PC-3 (cell line): ENCODE measurements around the gene USP21. TPM values are rescaled to one million over a fixed set of nuclear protein-coding genes. Genes with fewer than 3 reads are reported as not detected.

Experiments used
- ATAC-seq: fragments of 200-7000 bp; cut with Tn5 transposase; 2 replicates; pipeline ENCODE4 v1.9.1; 2020; ENCODE audit warnings: mild to moderate bottlenecking, moderate library complexity
- BruUV-seq: library from RNA; stranded (reverse); fragments of 400-500 nt; replicated peaks from 2 replicates; lab custom pipeline; 2021; lab: Mats Ljungman, UMichigan
- CTCF ChIA-PET: fragments of 300-600 bp; sonication (Branson Sonifier 250); formaldehyde crosslinking; loops from one replicate; lab custom pipeline; 2022; ENCODE audit warnings: antibody characterized with exemption; lab: Charles Lee
- POLR2A ChIA-PET: fragments of 300-600 bp; sonication (Branson Sonifier 250); formaldehyde crosslinking; loops from one replicate; lab custom pipeline; 2022; ENCODE audit warnings: antibody characterized with exemption; ENCODE audit not compliant: unreplicated experiment; lab: Charles Lee
- DNase-seq: peaks from one replicate; pipeline ENCODE4 v3.0.0-alpha.2; 2015
- H2AFZ ChIP-seq: fragments of 300-600 bp; sonication (generic); 2 replicates; pipeline ENCODE4 v1.6.0; 2016; ENCODE audit warnings: antibody characterized with exemption, low read length
- H3F3A ChIP-seq: fragments of 300-600 bp; sonication (generic); one replicate; pipeline ENCODE4 v1.6.0; 2017; ENCODE audit warnings: antibody characterized with exemption, low read length, control low read depth, mild to moderate bottlenecking; ENCODE audit not compliant: unreplicated experiment
- H3K27ac ChIP-seq: fragments of 300-600 bp; sonication (generic); 2 replicates; pipeline ENCODE4 v1.5.1; 2016; ENCODE audit warnings: mild to moderate bottlenecking, low read length
- H3K27me3 ChIP-seq: fragments of 300-600 bp; sonication (generic); 2 replicates; pipeline ENCODE4 v1.6.1; 2016; ENCODE audit warnings: low read length, mixed read lengths
- H3K36me3 ChIP-seq: fragments of 300-600 bp; sonication (generic); 2 replicates; pipeline ENCODE4 v1.6.1; 2016; ENCODE audit warnings: low read depth, mixed run types, low read length, mixed read lengths
- H3K4me1 ChIP-seq: fragments of 300-600 bp; sonication (generic); 2 replicates; pipeline ENCODE4 v1.5.1; 2016; ENCODE audit warnings: low read length; ENCODE audit not compliant: insufficient read depth
- H3K4me2 ChIP-seq: fragments of 300-600 bp; sonication (generic); 2 replicates; pipeline ENCODE4 v1.6.0; 2016; ENCODE audit warnings: low read length
- H3K4me3 ChIP-seq: fragments of 300-600 bp; sonication (generic); 2 replicates; pipeline ENCODE4 v1.5.1; 2016; ENCODE audit warnings: mild to moderate bottlenecking, low read length, mixed read lengths
- H3K79me2 ChIP-seq: fragments of 300-600 bp; sonication (generic); 2 replicates; pipeline ENCODE4 v1.6.1; 2017; ENCODE audit warnings: low read length, mixed read lengths
- H3K9ac ChIP-seq: fragments of 300-600 bp; sonication (generic); 2 replicates; pipeline ENCODE4 v1.6.0; 2016; ENCODE audit warnings: mild to moderate bottlenecking, low read length
- H3K9me2 ChIP-seq: fragments of 300-600 bp; sonication (generic); replicated peaks from 2 replicates; pipeline ENCODE4 v1.6.1; 2016; ENCODE audit warnings: mixed run types, low read length, mixed read lengths
- H3K9me3 ChIP-seq: fragments of 300-600 bp; sonication (generic); 2 replicates; pipeline ENCODE4 v1.6.1; 2016; ENCODE audit warnings: low read length, mixed read lengths
- H4K20me1 ChIP-seq: fragments of 300-600 bp; sonication (generic); 2 replicates; pipeline ENCODE4 v1.6.1; 2016; ENCODE audit warnings: low read length, mixed read lengths
- CTCF ChIP-seq: fragments of 300-600 bp; sonication (generic); conservative IDR thresholded peaks from 2 replicates; pipeline ENCODE4 v1.5.1; 2017; ENCODE audit warnings: antibody characterized with exemption, low read depth, mild to moderate bottlenecking, low read length
- EZH2 ChIP-seq: fragments of 300-600 bp; sonication (generic); IDR thresholded peaks from one replicate; pipeline ENCODE4 v1.6.1; 2017; ENCODE audit warnings: antibody characterized with exemption, mild to moderate bottlenecking, low read length; ENCODE audit not compliant: unreplicated experiment
- EZH2phosphoT487 ChIP-seq: fragments of 300-600 bp; sonication (generic); IDR thresholded peaks from 2 replicates; pipeline ENCODE4 v1.6.1; 2018; ENCODE audit warnings: mild to moderate bottlenecking, antibody characterized with exemption, low read length, borderline replicate concordance
- intact Hi-C: fragments of 100-400 bp; cut with micrococcal nuclease; formaldehyde crosslinking; loops from 2 replicates; pipeline ENCODE4 v1.9.0; 2023
- total RNA-seq: library from RNA; depleted of rRNA; stranded (reverse); fragments of >200 nt; gene quantifications from 2 replicates; pipeline ENCODE4 v1.2.3, GENCODE V29; 2014

Gene USP21
- total RNA-seq, 1 experiment from 2014 or later: 20.6 TPM

GRCh38 chr1:161207173-161207572 lies 47.9 kb downstream of the USP21 start:
- intact Hi-C loops: loop anchor here (5.0 kb wide), 1 partner anchor 165 kb away; no protein-coding TSS in a partner anchor
- no peak for DNase-seq
- H2AFZ ChIP-seq: no peak overlapping the region
- peaks cover 29% of the 10 kb centered on the region for H3K79me2 ChIP-seq
- no peaks in the 10 kb centered on the region for H3K9me2 ChIP-seq
- CTCF ChIA-PET: interaction anchor here (1.5 kb wide), 1 partner anchor 10 kb away, joined by 3 read pairs; no protein-coding TSS in a partner anchor
- H3K4me1 ChIP-seq: peaks cover 7% of the 10 kb centered on the region; the same call in 1 of the 2 replicates
- H3K27ac ChIP-seq: no peak overlapping the region
- ATAC-seq: no peak
- H3K4me3 ChIP-seq: no peak overlapping the region
- no peak overlapping the region for H3K4me2 ChIP-seq
- POLR2A ChIA-PET: no interaction called here
- no peaks in the 10 kb centered on the region for H3K9me3 ChIP-seq
- peaks cover 3% of the 10 kb centered on the region for H3F3A ChIP-seq
- TF ChIP-seq EZH2phosphoT487 (no peak), EZH2 (no peak), CTCF (no peak)
- no peak overlapping the region for H3K9ac ChIP-seq
- H3K36me3 ChIP-seq: peaks cover 54% of the 10 kb centered on the region
- H4K20me1 ChIP-seq: no peaks in the 10 kb centered on the region
- H3K27me3 ChIP-seq: no peaks in the 10 kb centered on the region
- no TSS peak for BruUV-seq

GRCh38 chr1:161209790-161210409 lies 50.6 kb downstream of the USP21 start:
- H3K79me2 ChIP-seq: peaks cover 4% of the 10 kb centered on the region; the same call in 1 of the 2 replicates
- no peak overlapping the region for H3K27ac ChIP-seq
- DNase-seq (peak; percentile 92), ATAC-seq (peak; percentile 96)
- H3K27me3 ChIP-seq: no peaks in the 10 kb centered on the region
- TF ChIP-seq CTCF: peak; percentile 98
- TF ChIP-seq EZH2phosphoT487: no peak
- no peak overlapping the region for H3K9ac ChIP-seq
- BruUV-seq: TSS peak; percentile 4
- intact Hi-C loops: loop anchor here (1.0 to 5.0 kb wide), 2 partner anchors 15 to 162 kb away; no protein-coding TSS in a partner anchor
- no peaks in the 10 kb centered on the region for H4K20me1 ChIP-seq
- ChIA-PET POLR2A (no interaction called here), CTCF (no interaction called here)
- peaks cover 68% of the 10 kb centered on the region for H3K36me3 ChIP-seq
- H3F3A ChIP-seq: peaks cover 3% of the 10 kb centered on the region
- no peak overlapping the region for H3K4me2 ChIP-seq
- 0 out of 2 replicates have a peak overlapping the region, but pooled peaks have one; percentile 20 for H2AFZ ChIP-seq
- no peaks in the 10 kb centered on the region for H3K9me2 ChIP-seq
- no peak overlapping the region for H3K4me3 ChIP-seq
- no peaks in the 10 kb centered on the region for H3K4me1 ChIP-seq
- no peaks in the 10 kb centered on the region for H3K9me3 ChIP-seq

- Histone ChIP-seq H3K79me2 (no peaks in the 10 kb centered on the region), H3K4me2 (no peak overlapping the region), H3K9me2 (no peaks in the 10 kb centered on the region), H3K4me3 (no peak overlapping the region), H3K4me1 (no peaks in the 10 kb centered on the region), H3K36me3 (peaks cover 51% of the 10 kb centered on the region), H4K20me1 (no peaks in the 10 kb centered on the region), H3K27ac (no peak overlapping the region), H3K9me3 (no peaks in the 10 kb centered on the region), H3K27me3 (no peaks in the 10 kb centered on the region), H2AFZ (no peak overlapping the region), H3F3A (peaks cover under 1% of the 10 kb centered on the region), H3K9ac (no peak overlapping the region)
- ChIA-PET CTCF (no interaction called here), POLR2A (no interaction called here)
- BruUV-seq: no TSS peak
- ATAC-seq: no peak
- intact Hi-C loops: no loop called here
- TF ChIP-seq EZH2: no peak
- no peak for TF ChIP-seq EZH2phosphoT487
- TF ChIP-seq CTCF: no peak
- no peak for DNase-seq
These were observed 55.1 kb downstream of the USP21 start for GRCh38 chr1:161214369-161214768.
